D721Med (cell line): ENCODE results near the gene PINK1.

ENCODE experiments used
- DNase-seq: peaks from one replicate; pipeline ENCODE4 v3.0.0; 2011; ENCODE audit warnings: low spot score; ENCODE audit not compliant: insufficient read length
- FAIRE-seq: peaks from 2 replicates; lab custom pipeline; 2011; peaks lifted over from hg19 to GRCh38; lab: Jason Lieb, UNC
- TF ChIP-seq, protein P1 (sequence below): IDR thresholded peaks from 2 replicates; pipeline ENCODE4 v1.5.1; 2012; ENCODE audit warnings: mild to moderate bottlenecking, control low read depth; ENCODE audit not compliant: insufficient read depth; ENCODE audit errors: missing control alignments

Gene PINK1

GRCh38 chr1:20634065-20634593 lies 871 bp downstream of the PINK1 start:
- TF ChIP-seq, protein P1, sequence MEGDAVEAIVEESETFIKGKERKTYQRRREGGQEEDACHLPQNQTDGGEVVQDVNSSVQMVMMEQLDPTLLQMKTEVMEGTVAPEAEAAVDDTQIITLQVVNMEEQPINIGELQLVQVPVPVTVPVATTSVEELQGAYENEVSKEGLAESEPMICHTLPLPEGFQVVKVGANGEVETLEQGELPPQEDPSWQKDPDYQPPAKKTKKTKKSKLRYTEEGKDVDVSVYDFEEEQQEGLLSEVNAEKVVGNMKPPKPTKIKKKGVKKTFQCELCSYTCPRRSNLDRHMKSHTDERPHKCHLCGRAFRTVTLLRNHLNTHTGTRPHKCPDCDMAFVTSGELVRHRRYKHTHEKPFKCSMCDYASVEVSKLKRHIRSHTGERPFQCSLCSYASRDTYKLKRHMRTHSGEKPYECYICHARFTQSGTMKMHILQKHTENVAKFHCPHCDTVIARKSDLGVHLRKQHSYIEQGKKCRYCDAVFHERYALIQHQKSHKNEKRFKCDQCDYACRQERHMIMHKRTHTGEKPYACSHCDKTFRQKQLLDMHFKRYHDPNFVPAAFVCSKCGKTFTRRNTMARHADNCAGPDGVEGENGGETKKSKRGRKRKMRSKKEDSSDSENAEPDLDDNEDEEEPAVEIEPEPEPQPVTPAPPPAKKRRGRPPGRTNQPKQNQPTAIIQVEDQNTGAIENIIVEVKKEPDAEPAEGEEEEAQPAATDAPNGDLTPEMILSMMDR: no peak
- FAIRE-seq (no peak), DNase-seq (no peak)

GRCh38 chr1:20634594-20635084 lies 1.4 kb downstream of the PINK1 start:
- no peak for FAIRE-seq
- DNase-seq: no peak
- TF ChIP-seq, protein P1: no peak

DNA sequence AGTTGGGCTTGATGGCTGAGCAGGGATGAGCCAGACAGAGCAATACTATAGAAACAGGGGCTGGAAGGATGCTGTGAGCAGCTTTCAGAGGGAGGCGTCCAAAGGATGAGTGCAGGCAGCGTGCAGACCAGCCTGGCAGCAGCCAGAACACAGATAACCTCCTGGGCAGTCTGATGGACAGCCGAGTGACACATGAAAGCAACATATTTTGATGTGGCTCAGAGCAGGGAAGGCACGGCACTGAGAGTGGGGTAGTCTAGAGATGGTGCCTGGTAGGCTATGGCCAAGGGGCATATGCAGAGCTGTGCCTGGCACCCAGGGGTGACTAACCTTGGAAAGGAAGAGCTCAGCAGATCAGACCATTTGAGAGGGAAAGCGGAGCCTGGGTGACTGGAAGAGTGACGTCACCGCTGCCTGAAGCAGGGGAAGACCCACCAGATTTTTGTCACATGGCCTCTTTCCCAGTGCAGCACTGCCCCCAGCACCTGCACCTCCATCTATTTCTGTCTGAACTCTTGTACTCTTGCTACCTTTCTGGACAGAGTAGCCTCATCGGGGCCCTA lies 3.6 kb downstream of the PINK1 start:
- TF ChIP-seq, protein P1: no peak

DNA sequence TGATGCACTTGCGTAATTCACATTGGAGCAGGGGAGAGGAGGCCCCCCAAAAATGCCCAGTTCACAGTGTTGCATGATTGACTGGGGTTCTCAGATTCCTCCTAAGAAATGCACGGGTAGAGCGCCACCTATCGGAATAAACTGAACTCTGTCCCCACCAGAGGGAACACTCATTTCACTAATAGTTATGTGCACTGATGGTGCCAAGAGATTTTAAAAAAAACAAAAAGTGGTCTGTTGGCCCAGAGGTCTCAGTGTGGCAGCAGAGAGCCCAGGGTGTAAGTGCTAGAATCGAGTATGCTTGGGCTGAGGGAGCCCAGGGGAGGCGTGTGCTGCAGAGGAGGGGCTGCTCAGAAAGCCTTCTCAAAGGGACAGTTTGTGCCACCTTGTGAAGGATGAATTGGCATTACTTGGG lies 6.9 kb downstream of the PINK1 start:
- FAIRE-seq (no peak), DNase-seq (no peak)
- TF ChIP-seq, protein P1: peak; percentile 80

More for the DNA sequence above, 3.6 kb downstream of the PINK1 start:
- DNase-seq (no peak), FAIRE-seq (no peak)

GRCh38 chr1:20641975-20642374 lies 8.7 kb downstream of the PINK1 start:
- FAIRE-seq: no peak
- DNase-seq: no peak
- TF ChIP-seq, protein P1: no peak

- TF ChIP-seq, protein P1: no peak
- FAIRE-seq (no peak), DNase-seq (no peak)
Measured at GRCh38 chr1:20643080-20643479, 9.8 kb downstream of the PINK1 start.

GRCh38 chr1:20644416-20644815 lies 11.2 kb downstream of the PINK1 start:
- FAIRE-seq (no peak), DNase-seq (no peak)
- TF ChIP-seq, protein P1: no peak
